Measurements from ENCODE around the gene GABRQ. TPM values are rescaled to one million over a fixed set of nuclear protein-coding genes. Genes with fewer than 3 reads are reported as not detected.
A peak's percentile ranks its signal among the peaks of the same experiment; 100 is the strongest.

Gene GABRQ
- total RNA-seq, 1 experiment from 2014 or later, result 3.9 TPM

DNA sequence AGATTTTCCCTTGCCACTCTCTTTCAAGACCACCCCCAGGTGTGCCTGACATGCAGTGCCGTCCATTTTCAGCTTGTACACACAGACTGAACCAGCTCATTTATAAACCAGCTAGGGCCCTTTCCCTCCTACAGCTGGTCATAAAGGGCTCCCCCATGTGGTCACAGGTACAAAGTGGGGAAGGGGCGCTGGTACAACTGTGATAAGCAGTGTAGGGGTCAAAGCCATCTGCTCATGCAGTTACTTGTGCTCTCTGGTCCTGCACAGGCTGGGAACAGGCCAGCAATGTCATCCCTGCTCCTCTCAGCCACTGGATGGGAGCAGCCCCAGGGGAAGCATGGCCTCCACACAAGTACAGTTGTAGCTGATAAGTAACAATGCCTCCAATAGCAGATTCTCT, 20.6 kb downstream of the GABRQ start:
- TF ChIP-seq CTCF (conservative IDR thresholded peaks at IDR 0.05), result peak; percentile 56
- WGBS (ENCODE audit: extremely low coverage, insufficient read length, low lambda C conversion rate), result no CpG with 5 or more reads among the region's 2 CpGs
- Histone ChIP-seq H2BK20ac (ENCODE audit: low read depth, low read length, poor library complexity, severe bottlenecking) (no peak overlapping the region), H3K9me3 (ENCODE audit: control insufficient read depth, low read depth, low read length) (peaks cover 41% of the 10 kb centered on the region), H3K56ac (ENCODE audit: insufficient read length, low read depth, low read length) (no peak overlapping the region), H4K91ac (ENCODE audit: insufficient read length, low read depth, low read length) (no peak overlapping the region), H3K27me3 (ENCODE audit: insufficient read depth, low read length) (no peaks in the 10 kb centered on the region), H3K23ac (ENCODE audit: insufficient read length, low read depth, low read length) (no peak overlapping the region), H2BK120ac (ENCODE audit: low read depth, low read length, poor library complexity, severe bottlenecking) (no peak overlapping the region), H3K79me2 (ENCODE audit: insufficient read depth, low read length) (no peaks in the 10 kb centered on the region), H2AFZ (ENCODE audit: low read length) (no peak overlapping the region), H2BK5ac (ENCODE audit: insufficient read length, low read length) (no peak overlapping the region), H3T11ph (ENCODE audit: low read length) (no peak overlapping the region), H3K79me1 (ENCODE audit: insufficient read depth, low read depth, low read length, poor library complexity, severe bottlenecking) (no peaks in the 10 kb centered on the region), H3K23me2 (ENCODE audit: insufficient read length, low read depth, low read length, poor library complexity, severe bottlenecking) (no peaks in the 10 kb centered on the region), H3K4me1 (ENCODE audit: insufficient read depth, low read length) (no peaks in the 10 kb centered on the region), H2BK15ac (ENCODE audit: low read depth, low read length) (no peak overlapping the region), H3K4ac (ENCODE audit: low read depth, low read length) (no peak overlapping the region), H4K5ac (ENCODE audit: insufficient read length, low read depth, low read length) (no peak overlapping the region), H3K9ac (ENCODE audit: extremely low read depth, insufficient read length, low read length) (no peak overlapping the region), H3K18ac (ENCODE audit: insufficient read length, low read depth, low read length) (no peak overlapping the region), H2BK12ac (ENCODE audit: insufficient read length, low read depth, low read length) (no peak overlapping the region), H4K20me1 (ENCODE audit: control insufficient read depth, insufficient read depth, insufficient read length) (no peaks in the 10 kb centered on the region), H3K27ac (ENCODE audit: insufficient read length, low read depth, low read length) (no peak overlapping the region), H4K8ac (replicated peaks; ENCODE audit: insufficient read length, low read depth, low read length) (no peak overlapping the region), H3K4me2 (ENCODE audit: insufficient read depth, insufficient read length, low read length) (no peak overlapping the region), H2AK5ac (ENCODE audit: insufficient read length, low read length) (no peak overlapping the region), H3K14ac (ENCODE audit: insufficient read depth, low read length) (no peak overlapping the region)
- Mint-ChIP-seq H3K9me3 (peaks cover 59 to 66% of the 10 kb centered on the region in 2 experiments), H3K27me3 (ENCODE audit: low read depth) (peaks cover 2% of the 10 kb centered on the region; the same call in 1 of the 2 replicates), H3K4me3 (no peak overlapping the region), H3K4me1 (no peaks in the 10 kb centered on the region), H3K36me3 (ENCODE audit: insufficient read depth in 1 of 3, low read depth in 3 of 3) (peaks cover 0 to 3% (median 1%) of the 10 kb centered on the region in 3 experiments; a peak in 5 of 7 replicates), H3K27ac (no peak overlapping the region)
- peak; percentile 41 for DNase-seq
